ENCODE results near the gene DDAH1. TPM values are rescaled to one million over a fixed set of nuclear protein-coding genes. Genes with fewer than 3 reads are reported as not detected.
A peak's percentile ranks its signal among the peaks of the same experiment; 100 is the strongest.

DDAH1 gene
- total and polyA plus RNA-seq, 2 donors (not counting 3 experiments of a cell fraction or from before 2014, with no cell fraction given) = 44.0 to 75.2 TPM

DNA sequence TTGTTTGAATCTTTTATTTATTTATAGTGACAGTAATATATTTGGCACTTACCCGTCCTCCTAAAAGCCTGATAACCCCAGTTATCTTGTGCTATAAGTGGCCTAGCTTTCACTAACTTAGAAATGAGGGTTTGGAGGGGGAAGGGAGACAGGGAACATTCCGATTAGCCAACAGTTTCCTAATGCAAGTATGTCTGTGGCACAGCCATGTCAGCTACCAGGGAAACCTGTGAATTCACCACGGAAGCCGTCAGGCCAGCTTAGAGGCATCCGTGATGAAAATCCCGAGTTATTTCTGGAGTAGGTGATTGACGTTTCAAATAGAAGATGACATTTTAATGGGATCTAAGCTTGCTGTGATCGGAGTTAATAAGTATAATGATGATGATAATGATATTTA lies 149.2 kb downstream of the DDAH1 start:
- H3K27me3 ChIP-seq (ENCODE audit: control insufficient read depth in 2 of 2, insufficient read depth in 2 of 2, low read length in 2 of 2) = no peaks in the 10 kb centered on the region
- H3K4me1 ChIP-seq (ENCODE audit: control insufficient read depth, extremely low read depth, insufficient read depth, low read length) = peaks cover 78% of the 10 kb centered on the region
- no peaks in the 10 kb centered on the region for H4K20me1 ChIP-seq (replicated peaks; ENCODE audit: control insufficient read depth, extremely low read depth, insufficient read depth, low read length)
- intact Hi-C loops (cut with micrococcal nuclease) = no loop called here
- TF ChIP-seq POLR2A (IDR thresholded peaks at IDR 0.05; ENCODE audit: low read depth, low read length) = no peak
- TF ChIP-seq JUN (IDR thresholded peaks at IDR 0.05; ENCODE audit: borderline replicate concordance, insufficient read depth, insufficient read length, low read depth) = no peak
- TF ChIP-seq EZH2 (IDR thresholded peaks at IDR 0.05; ENCODE audit: borderline replicate concordance, low read depth, low read length, severe bottlenecking) = no peak
- no peak for TF ChIP-seq MYC (IDR thresholded peaks at IDR 0.05; ENCODE audit: low read depth, low read length)
- no peak for TF ChIP-seq POLR2AphosphoS5 (IDR thresholded peaks at IDR 0.05; ENCODE audit: insufficient read depth, low read depth, low read length)
- TF ChIP-seq GATA2 (IDR thresholded peaks at IDR 0.05; ENCODE audit: insufficient read depth, insufficient read length, low read depth, low read length) = no peak
- no peak for TF ChIP-seq FOS (IDR thresholded peaks at IDR 0.05; ENCODE audit: borderline replicate concordance, insufficient read depth, low read length)
- TF ChIP-seq, protein P1, sequence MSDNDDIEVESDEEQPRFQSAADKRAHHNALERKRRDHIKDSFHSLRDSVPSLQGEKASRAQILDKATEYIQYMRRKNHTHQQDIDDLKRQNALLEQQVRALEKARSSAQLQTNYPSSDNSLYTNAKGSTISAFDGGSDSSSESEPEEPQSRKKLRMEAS (IDR thresholded peaks at IDR 0.05; ENCODE audit: insufficient read depth, insufficient read length) = no peak
- H3K36me3 ChIP-seq (ENCODE audit: control insufficient read depth in 2 of 2, extremely low read depth in 1 of 2, insufficient read depth in 2 of 2, low read length in 2 of 2) = no peaks in the 10 kb centered on the region
- H3K9me3 ChIP-seq (replicated peaks; ENCODE audit: control insufficient read depth, insufficient read depth, low read length) = no peaks in the 10 kb centered on the region
- H3K9ac ChIP-seq (replicated peaks; ENCODE audit: extremely low read depth, insufficient read depth, low read length) = no peak overlapping the region
- no peak overlapping the region for H3K4me2 ChIP-seq (ENCODE audit: insufficient read depth, low read length)
- FAIRE-seq (no peak), DNase-seq (ENCODE audit: low read depth, low spot score) (no peak)
- H3K4me3 ChIP-seq (replicated peaks in 1 of 3; ENCODE audit: insufficient read depth in 1 of 3, low read depth in 1 of 3, low read length in 3 of 3) = no peak overlapping the region
- H3K27ac ChIP-seq (ENCODE audit: insufficient read depth, low read depth, low read length) = peak overlapping the region; percentile 93
- no TSS peak for BruUV-seq (replicated peaks)
- POLR2A ChIA-PET = no interaction called here
- dilution Hi-C loops (cut with MboI; ENCODE audit: extremely low pct_ligation_motif_present, low sequenced_read_pairs) = loop anchor here (25.0 kb wide), 1 partner anchor 372 kb away; no protein-coding TSS in a partner anchor
- H3K9me1 ChIP-seq (replicated peaks; ENCODE audit: control insufficient read depth, extremely low read depth, insufficient read depth, low read length) = no peaks in the 10 kb centered on the region
- CTCF ChIA-PET = interaction anchor here (0.6 to 2.3 kb wide), 6 partner anchors 8 to 261 kb away, joined by 3 to 10 read pairs (median 4); no protein-coding TSS in a partner anchor
- no peak overlapping the region for H2AFZ ChIP-seq (ENCODE audit: low read depth, low read length)
- peaks cover 14% of the 10 kb centered on the region for H3K79me2 ChIP-seq (ENCODE audit: control insufficient read depth, insufficient read depth, low read length)
